GM23338 (cell line): ENCODE results near the gene S100A3. TPM values are rescaled to one million over a fixed set of nuclear protein-coding genes. Genes with fewer than 3 reads are reported as not detected.

Source experiments
- ATAC-seq: fragments of 200-7000 bp; cut with Tn5 transposase; 3 replicates; pipeline ENCODE4 v1.9.1; 2020
- DNase-seq: peaks from one replicate; pipeline ENCODE4 v3.0.0-alpha.2; 2015; ENCODE audit warnings: low spot score
- H2AFZ ChIP-seq: fragments of 200-600 bp; sonication (generic); 2 replicates; pipeline ENCODE4 v1.8.0; 2016; ENCODE audit warnings: antibody characterized with exemption, mild to moderate bottlenecking, moderate library complexity
- H3F3A ChIP-seq: fragments of 200-600 bp; sonication (generic); replicated peaks from 2 replicates; pipeline ENCODE4 v1.8.0; 2017; ENCODE audit warnings: antibody characterized with exemption, mixed run types, low read depth
- H3K27ac ChIP-seq: fragments of 200-600 bp; sonication (generic); 2 replicates; pipeline ENCODE4 v1.6.1; 2016; ENCODE audit warnings: low read depth
- H3K27me3 ChIP-seq: fragments of 200-600 bp; sonication (generic); 2 replicates; pipeline ENCODE4 v1.8.0; 2016; ENCODE audit warnings: mild to moderate bottlenecking, mixed run types, moderate library complexity; ENCODE audit not compliant: insufficient read depth
- H3K36me3 ChIP-seq: fragments of 200-600 bp; sonication (generic); 2 replicates; pipeline ENCODE4 v1.8.0; 2016; ENCODE audit warnings: mild to moderate bottlenecking; ENCODE audit not compliant: insufficient read depth
- H3K4me1 ChIP-seq: fragments of 200-600 bp; sonication (generic); 2 replicates; pipeline ENCODE4 v1.8.0; 2016; ENCODE audit warnings: mild to moderate bottlenecking, moderate library complexity; ENCODE audit not compliant: insufficient read depth
- H3K4me2 ChIP-seq: fragments of 200-600 bp; sonication (generic); 2 replicates; pipeline ENCODE4 v1.7.1; 2017; ENCODE audit warnings: mixed run types
- H3K4me3 ChIP-seq: fragments of 200-600 bp; sonication (generic); 2 replicates; pipeline ENCODE4 v1.6.1; 2016; ENCODE audit warnings: mixed run types
- H3K79me2 ChIP-seq: fragments of 200-600 bp; sonication (generic); replicated peaks from 2 replicates; pipeline ENCODE4 v1.8.0; 2017; ENCODE audit warnings: mild to moderate bottlenecking; ENCODE audit not compliant: insufficient read depth
- H3K9me2 ChIP-seq: fragments of 200-600 bp; sonication (generic); 2 replicates; pipeline ENCODE4 v1.8.0; 2017; ENCODE audit not compliant: insufficient read depth
- H4K20me1 ChIP-seq: fragments of 200-600 bp; sonication (generic); replicated peaks from 2 replicates; pipeline ENCODE4 v1.8.0; 2017; ENCODE audit warnings: mild to moderate bottlenecking; ENCODE audit not compliant: insufficient read depth
- H3K27ac Mint-ChIP-seq: 2 replicates; pipeline ENCODE4 v1.8.0; 2020; ENCODE audit warnings: inconsistent platforms, mild to moderate bottlenecking, moderate library complexity, mixed read lengths
- H3K27me3 Mint-ChIP-seq: 3 replicates; pipeline ENCODE4 v1.8.0; 2022; ENCODE audit warnings: low read depth, mild to moderate bottlenecking, moderate library complexity, mixed read lengths, inconsistent platforms; ENCODE audit not compliant: insufficient read depth, poor library complexity
- H3K36me3 Mint-ChIP-seq: 3 replicates; pipeline ENCODE4 v1.8.0; 2021; ENCODE audit warnings: low read depth, mild to moderate bottlenecking, inconsistent platforms, moderate library complexity, mixed read lengths
- H3K4me1 Mint-ChIP-seq: 3 replicates; pipeline ENCODE4 v1.8.0; 2020; ENCODE audit warnings: mild to moderate bottlenecking, inconsistent platforms, mixed read lengths
- H3K4me3 Mint-ChIP-seq: 3 replicates; pipeline ENCODE4 v1.8.0; 2021; ENCODE audit warnings: moderate library complexity, mild to moderate bottlenecking, inconsistent platforms, mixed read lengths
- H3K9me3 Mint-ChIP-seq: 3 replicates; pipeline ENCODE4 v1.8.0; 2020; ENCODE audit warnings: moderate library complexity, mild to moderate bottlenecking, inconsistent platforms, mixed read lengths
- CREB1 ChIP-seq: fragments of 250-450 bp; sonication (Bioruptor Pico); IDR thresholded peaks from 2 replicates; pipeline ENCODE4 v1.5.0; 2020; ENCODE audit warnings: low read depth, mild to moderate bottlenecking, moderate library complexity
- CTCF ChIP-seq, 2 experiments: fragments of 200-600 bp in 1 of 2; sonication (generic) in 1 of 2; conservative IDR thresholded peaks; 2 replicates each; pipeline versions ENCODE4 v1.5.1 to v1.6.1; 2016 to 2017; ENCODE audit warnings: antibody characterized with exemption in 2 of 2, low read depth in 2 of 2, mild to moderate bottlenecking in 2 of 2, moderate library complexity in 1 of 2
- ETS1 ChIP-seq: IDR thresholded peaks from 2 replicates; pipeline ENCODE4 v1.6.1; 2016; ENCODE audit warnings: antibody characterized with exemption
- EZH2 ChIP-seq: fragments of 200-600 bp; sonication (generic); IDR thresholded peaks from one replicate; pipeline ENCODE4 v1.8.0; 2017; ENCODE audit warnings: antibody characterized with exemption, mild to moderate bottlenecking, low read depth; ENCODE audit not compliant: unreplicated experiment
- EZH2phosphoT487 ChIP-seq: fragments of 200-600 bp; sonication (generic); IDR thresholded peaks from one replicate; pipeline ENCODE4 v1.8.1; 2018; ENCODE audit warnings: antibody characterized with exemption; ENCODE audit not compliant: unreplicated experiment
- JUNB ChIP-seq: IDR thresholded peaks from one replicate; pipeline ENCODE4 v1.6.1; 2016; ENCODE audit warnings: antibody characterized with exemption; ENCODE audit not compliant: unreplicated experiment
- NANOG ChIP-seq: IDR thresholded peaks from 2 replicates; pipeline ENCODE4 v1.6.1; 2016; ENCODE audit warnings: antibody characterized with exemption, borderline replicate concordance
- POLR2AphosphoS5 ChIP-seq: IDR thresholded peaks from 2 replicates; pipeline ENCODE4 v1.6.1; 2016; ENCODE audit warnings: antibody characterized with exemption, low read depth
- REST ChIP-seq: IDR thresholded peaks from one replicate; pipeline ENCODE4 v1.6.1; 2018; ENCODE audit warnings: antibody characterized with exemption; ENCODE audit not compliant: unreplicated experiment
- STAT1 ChIP-seq: IDR thresholded peaks from one replicate; pipeline ENCODE4 v1.6.1; 2016; ENCODE audit warnings: antibody characterized with exemption; ENCODE audit not compliant: unreplicated experiment
- ZNF114 ChIP-seq: fragments of 250-450 bp; sonication (Bioruptor Pico); IDR thresholded peaks from 2 replicates; pipeline ENCODE4 v1.5.0; 2020; ENCODE audit warnings: mild to moderate bottlenecking, moderate library complexity
- ZNF331 ChIP-seq: fragments of 250-450 bp; sonication (Bioruptor Pico); IDR thresholded peaks from 2 replicates; pipeline ENCODE4 v1.5.0; 2020; ENCODE audit warnings: low read depth, mild to moderate bottlenecking, moderate library complexity
- ZNF462 ChIP-seq: fragments of 250-450 bp; sonication (Bioruptor Pico); IDR thresholded peaks from 2 replicates; pipeline ENCODE4 v1.5.0; 2020; ENCODE audit warnings: mild to moderate bottlenecking, moderate library complexity
- polyA plus RNA-seq: library from polyadenylated mRNA; unstranded; fragments of >200 nt; fragmentation: Nextera tagmentation; extraction: Ambion mirVana; gene quantifications from 2 replicates; pipeline ENCODE4 v1.2.1, GENCODE V29; 2016
- total RNA-seq: library from RNA; depleted of rRNA; stranded (reverse); fragments of >200 nt; shearing (Covaris generic); gene quantifications from 2 replicates; pipeline ENCODE4 v1.2.3, GENCODE V29; 2014

S100A3 gene
- total and polyA plus RNA-seq, 2 experiments from 2014 or later = not detected

- no peak overlapping the region for H2AFZ ChIP-seq
- ATAC-seq (no peak), DNase-seq (no peak)
- no peaks in the 10 kb centered on the region for H3K36me3 Mint-ChIP-seq
- H3K4me3 Mint-ChIP-seq = no peak overlapping the region
- H3K36me3 ChIP-seq = no peaks in the 10 kb centered on the region
- no peaks in the 10 kb centered on the region for H4K20me1 ChIP-seq
- H3K27ac Mint-ChIP-seq = no peak overlapping the region
- no peaks in the 10 kb centered on the region for H3K9me2 ChIP-seq
- no peaks in the 10 kb centered on the region for H3K79me2 ChIP-seq
- H3K4me1 Mint-ChIP-seq = peaks cover 8% of the 10 kb centered on the region
- H3K9me3 Mint-ChIP-seq = no peaks in the 10 kb centered on the region
- no peaks in the 10 kb centered on the region for H3K4me1 ChIP-seq
- H3K4me2 ChIP-seq = no peak overlapping the region
- TF ChIP-seq ZNF331 (no peak), CTCF (conservative IDR thresholded peaks at IDR 0.05; ENCODE audit: low read depth in 2 of 2) (no peak), ZNF462 (no peak), EZH2 (no peak), ZNF114 (no peak), POLR2AphosphoS5 (no peak), JUNB (no peak), STAT1 (no peak), NANOG (no peak), REST (no peak), CREB1 (CRISPR knock-in tag) (no peak), ETS1 (no peak), EZH2phosphoT487 (no peak)
- no peaks in the 10 kb centered on the region for H3F3A ChIP-seq
- H3K27me3 Mint-ChIP-seq = peaks cover 3% of the 10 kb centered on the region
- no peak overlapping the region for H3K27ac ChIP-seq
- no peak overlapping the region for H3K4me3 ChIP-seq
- no peaks in the 10 kb centered on the region for H3K27me3 ChIP-seq
These were observed 11.9 kb upstream of the S100A3 start for GRCh38 chr1:153560771-153561465.
